ENCODE data around the gene SEH1L.
"Not testable (repeated sequence)": the region's sequence is repeated elsewhere in the genome, so short reads cannot be mapped to it uniquely, and the experiment has no call there.

The SEH1L gene

GRCh38 chr18:12947285-12948049, at the start of gene SEH1L:
Gene SEH1L, plus strand, starts transcription at chr18:12948011. Its CDS starts 111 bp downstream, at chr18:12948122.
- Histone ChIP-seq H3K27ac (ENCODE audit: low read length) (peak within 1 kb of the TSS; percentile 87), H3K4me3 (ENCODE audit: low read length) (peak within 1 kb of the TSS; percentile 85), H3K4me1 (ENCODE audit: insufficient read depth, low read length) (peaks cover 4% of the 10 kb centered on the region; the same call in 1 of the 2 replicates), H3K9me3 (ENCODE audit: insufficient read depth, low read depth, low read length) (no peaks in the 10 kb centered on the region), H3K36me3 (ENCODE audit: insufficient read depth, low read depth, low read length) (peaks cover 9% of the 10 kb centered on the region), H3K9ac (ENCODE audit: low read depth, low read length) (peak within 1 kb of the TSS; percentile 88), H3K27me3 (ENCODE audit: insufficient read depth, low read length) (no peaks in the 10 kb centered on the region)

GRCh38 chr18:12901208-12901607, 46.6 kb upstream of the SEH1L start:
- not testable (repeated sequence) for H3K9me3 ChIP-seq (ENCODE audit: insufficient read depth, low read depth, low read length); H3K36me3 ChIP-seq (ENCODE audit: insufficient read depth, low read depth, low read length); H3K4me3 ChIP-seq (ENCODE audit: low read length); H3K4me1 ChIP-seq (ENCODE audit: insufficient read depth, low read length); H3K9ac ChIP-seq (ENCODE audit: low read depth, low read length); H3K27me3 ChIP-seq (ENCODE audit: insufficient read depth, low read length); H3K27ac ChIP-seq (ENCODE audit: low read length)

- no peak overlapping the region for H3K27ac ChIP-seq (ENCODE audit: low read length)
- no peaks in the 10 kb centered on the region; the same call in 1 of the 2 replicates for H3K4me1 ChIP-seq (ENCODE audit: insufficient read depth, low read length)
- no peak overlapping the region for H3K9ac ChIP-seq (ENCODE audit: low read depth, low read length)
- H3K4me3 ChIP-seq (ENCODE audit: low read length) = no peak overlapping the region
- no peaks in the 10 kb centered on the region for H3K36me3 ChIP-seq (ENCODE audit: insufficient read depth, low read depth, low read length)
- no peaks in the 10 kb centered on the region for H3K27me3 ChIP-seq (ENCODE audit: insufficient read depth, low read length)
- no peaks in the 10 kb centered on the region for H3K9me3 ChIP-seq (ENCODE audit: insufficient read depth, low read depth, low read length)
These were observed 43.7 kb upstream of the SEH1L start for GRCh38 chr18:12904012-12904516.

DNA sequence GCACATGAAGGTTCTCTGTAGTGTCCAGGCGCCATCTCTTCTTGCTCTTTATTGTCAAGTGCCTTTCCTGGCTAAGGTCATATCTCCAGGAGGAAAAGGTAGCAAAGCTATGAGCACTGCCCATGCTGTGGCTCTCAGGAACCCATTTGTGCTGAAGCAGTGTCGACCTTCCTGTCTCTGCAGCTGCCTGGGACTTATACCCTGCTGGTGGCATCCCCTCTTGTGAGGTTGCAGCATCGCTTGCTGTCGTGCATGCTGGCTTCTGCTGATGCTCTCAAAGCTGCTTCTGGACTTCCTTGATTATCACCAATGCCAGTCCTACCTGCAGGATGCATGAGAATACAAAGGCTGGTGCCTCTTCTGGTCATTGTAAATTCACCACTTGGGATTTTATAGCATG, 41.7 kb upstream of the SEH1L start:
- Histone ChIP-seq H3K9me3 (ENCODE audit: insufficient read depth, low read depth, low read length) (no peaks in the 10 kb centered on the region), H3K4me3 (ENCODE audit: low read length) (no peak overlapping the region), H3K36me3 (ENCODE audit: insufficient read depth, low read depth, low read length) (no peaks in the 10 kb centered on the region), H3K27me3 (ENCODE audit: insufficient read depth, low read length) (no peaks in the 10 kb centered on the region), H3K4me1 (ENCODE audit: insufficient read depth, low read length) (no peaks in the 10 kb centered on the region; the same call in 1 of the 2 replicates), H3K9ac (ENCODE audit: low read depth, low read length) (no peak overlapping the region), H3K27ac (ENCODE audit: low read length) (no peak overlapping the region)

DNA sequence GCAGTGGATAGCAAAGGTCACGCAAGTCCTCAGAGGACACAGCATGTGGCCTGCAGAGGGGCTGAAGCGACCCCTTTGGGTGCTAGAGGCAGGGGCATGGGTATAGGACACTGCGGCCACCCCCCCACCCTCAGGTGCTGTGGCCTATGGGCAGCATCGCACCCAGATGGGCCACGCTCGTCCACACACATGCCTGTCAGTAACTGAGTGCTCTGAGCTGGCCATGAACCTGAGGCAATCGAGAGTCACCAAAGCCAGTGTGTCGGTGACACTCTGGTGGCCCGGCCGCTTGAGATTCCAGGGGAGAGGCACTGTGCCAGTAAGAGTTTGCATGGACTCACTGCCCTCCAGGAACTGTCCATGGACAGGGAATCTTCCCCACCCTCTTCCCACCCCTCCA, 41.0 kb upstream of the SEH1L start:
- Histone ChIP-seq H3K9me3 (ENCODE audit: insufficient read depth, low read depth, low read length) (no peaks in the 10 kb centered on the region), H3K4me1 (ENCODE audit: insufficient read depth, low read length) (no peaks in the 10 kb centered on the region; the same call in 1 of the 2 replicates), H3K36me3 (ENCODE audit: insufficient read depth, low read depth, low read length) (no peaks in the 10 kb centered on the region), H3K27ac (ENCODE audit: low read length) (no peak overlapping the region), H3K9ac (ENCODE audit: low read depth, low read length) (no peak overlapping the region), H3K27me3 (ENCODE audit: insufficient read depth, low read length) (no peaks in the 10 kb centered on the region), H3K4me3 (ENCODE audit: low read length) (no peak overlapping the region)

- H3K9ac ChIP-seq (ENCODE audit: low read depth, low read length) = no peak overlapping the region
- no peaks in the 10 kb centered on the region for H3K27me3 ChIP-seq (ENCODE audit: insufficient read depth, low read length)
- H3K27ac ChIP-seq (ENCODE audit: low read length) = no peak overlapping the region
- no peaks in the 10 kb centered on the region; the same call in 1 of the 2 replicates for H3K4me1 ChIP-seq (ENCODE audit: insufficient read depth, low read length)
- no peaks in the 10 kb centered on the region for H3K9me3 ChIP-seq (ENCODE audit: insufficient read depth, low read depth, low read length)
- H3K36me3 ChIP-seq (ENCODE audit: insufficient read depth, low read depth, low read length) = no peaks in the 10 kb centered on the region
- H3K4me3 ChIP-seq (ENCODE audit: low read length) = no peak overlapping the region
These were observed 40.4 kb upstream of the SEH1L start for GRCh38 chr18:12907258-12907925.

DNA sequence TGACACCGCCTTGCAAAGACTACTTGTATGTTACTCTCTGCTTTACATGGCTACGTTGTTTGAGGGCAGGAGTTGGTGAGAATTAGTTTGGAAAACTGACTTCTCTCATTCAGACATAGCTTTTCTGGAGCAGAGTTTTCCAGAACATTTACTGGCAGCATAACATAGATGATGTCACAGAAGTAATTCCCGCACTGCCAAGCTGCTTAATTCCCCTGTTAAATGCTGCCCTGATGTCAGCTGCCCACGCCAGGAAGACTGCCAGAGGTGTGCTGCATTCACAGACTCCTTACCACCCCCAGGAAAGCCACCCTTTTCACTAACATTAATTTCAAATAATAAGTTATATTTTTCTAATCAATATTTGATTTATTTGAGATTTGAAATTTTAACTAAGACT, 39.1 kb upstream of the SEH1L start:
- Histone ChIP-seq H3K9ac (ENCODE audit: low read depth, low read length) (no peak overlapping the region), H3K27me3 (ENCODE audit: insufficient read depth, low read length) (no peaks in the 10 kb centered on the region), H3K9me3 (ENCODE audit: insufficient read depth, low read depth, low read length) (no peaks in the 10 kb centered on the region), H3K4me1 (ENCODE audit: insufficient read depth, low read length) (no peaks in the 10 kb centered on the region), H3K27ac (ENCODE audit: low read length) (no peak overlapping the region), H3K4me3 (ENCODE audit: low read length) (no peak overlapping the region), H3K36me3 (ENCODE audit: insufficient read depth, low read depth, low read length) (no peaks in the 10 kb centered on the region)

GRCh38 chr18:12911025-12911928, 36.5 kb upstream of the SEH1L start:
- Histone ChIP-seq H3K4me3 (ENCODE audit: low read length) (no peak overlapping the region), H3K4me1 (ENCODE audit: insufficient read depth, low read length) (no peaks in the 10 kb centered on the region), H3K9ac (ENCODE audit: low read depth, low read length) (no peak overlapping the region), H3K9me3 (ENCODE audit: insufficient read depth, low read depth, low read length) (no peaks in the 10 kb centered on the region), H3K36me3 (ENCODE audit: insufficient read depth, low read depth, low read length) (no peaks in the 10 kb centered on the region), H3K27me3 (ENCODE audit: insufficient read depth, low read length) (no peaks in the 10 kb centered on the region), H3K27ac (ENCODE audit: low read length) (no peak overlapping the region)

DNA sequence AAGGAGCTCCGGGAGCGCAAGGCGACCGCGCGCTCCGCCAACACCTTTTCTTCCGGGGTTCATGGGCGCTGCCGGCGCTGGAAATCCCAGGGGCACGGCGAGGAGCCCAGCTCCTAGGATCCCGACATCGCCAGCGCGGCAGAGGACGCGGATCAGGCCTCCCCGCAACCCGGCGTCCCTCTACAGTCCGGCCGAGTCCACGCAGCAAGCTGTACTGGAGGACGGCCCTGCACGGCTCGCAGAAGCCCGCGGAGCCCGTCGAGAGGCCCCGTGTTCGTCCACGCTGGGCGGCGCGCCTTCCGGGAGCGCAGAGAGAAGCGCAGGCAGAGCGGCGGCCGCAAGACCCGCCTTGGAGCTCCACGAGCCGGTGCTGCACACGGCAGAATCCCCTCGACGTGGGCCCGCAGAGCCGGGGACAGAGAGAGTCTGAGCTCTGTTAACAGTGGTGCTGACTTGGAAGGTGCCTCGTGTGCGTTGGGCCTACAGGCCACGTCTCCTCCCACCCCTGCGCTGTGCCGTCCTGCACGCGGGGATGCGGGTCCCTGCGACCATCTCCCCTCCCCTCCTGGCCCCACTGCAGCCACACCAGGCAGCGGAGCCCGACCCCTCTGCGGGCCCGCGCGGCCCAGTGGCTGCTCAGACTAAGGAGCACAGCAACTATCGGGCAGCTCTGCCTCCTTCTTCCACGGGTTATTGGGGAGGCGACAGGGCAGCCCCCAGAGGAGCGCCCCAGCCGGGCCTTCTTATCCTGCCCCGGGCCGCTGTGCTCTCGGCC, 35.7 kb upstream of the SEH1L start:
- H3K36me3 ChIP-seq (ENCODE audit: insufficient read depth, low read depth, low read length) = no peaks in the 10 kb centered on the region
- H3K4me1 ChIP-seq (ENCODE audit: insufficient read depth, low read length) = no peaks in the 10 kb centered on the region
- no peaks in the 10 kb centered on the region for H3K27me3 ChIP-seq (ENCODE audit: insufficient read depth, low read length)
- H3K4me3 ChIP-seq (ENCODE audit: low read length) = no peak overlapping the region
- H3K9me3 ChIP-seq (ENCODE audit: insufficient read depth, low read depth, low read length) = no peaks in the 10 kb centered on the region
- no peak overlapping the region for H3K27ac ChIP-seq (ENCODE audit: low read length)
- H3K9ac ChIP-seq (ENCODE audit: low read depth, low read length) = no peak overlapping the region

DNA sequence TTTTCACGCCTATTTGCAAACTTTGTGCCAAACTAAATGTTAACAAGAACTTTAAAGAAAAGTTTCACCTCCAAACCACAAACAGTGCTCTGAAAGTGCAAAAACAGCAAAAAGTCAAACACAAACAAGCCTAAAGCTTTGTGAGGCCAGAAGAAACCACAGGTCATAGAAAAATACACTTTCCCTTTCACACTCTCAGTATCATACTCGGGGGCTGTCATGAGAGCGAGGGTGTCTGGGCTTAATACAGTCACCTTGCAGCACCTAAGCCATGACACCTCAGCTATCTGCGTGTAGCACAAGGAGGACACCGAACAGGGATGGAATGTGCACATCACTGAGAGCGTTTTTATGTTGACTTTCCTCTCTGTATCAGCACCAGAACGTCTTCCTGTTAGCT, 26.6 kb upstream of the SEH1L start:
- Histone ChIP-seq H3K27ac (ENCODE audit: low read length) (no peak overlapping the region), H3K9me3 (ENCODE audit: insufficient read depth, low read depth, low read length) (no peaks in the 10 kb centered on the region), H3K4me1 (ENCODE audit: insufficient read depth, low read length) (no peaks in the 10 kb centered on the region), H3K9ac (ENCODE audit: low read depth, low read length) (no peak overlapping the region), H3K4me3 (ENCODE audit: low read length) (no peak overlapping the region), H3K36me3 (ENCODE audit: insufficient read depth, low read depth, low read length) (no peaks in the 10 kb centered on the region), H3K27me3 (ENCODE audit: insufficient read depth, low read length) (no peaks in the 10 kb centered on the region)

- no peak overlapping the region for H3K9ac ChIP-seq (ENCODE audit: low read depth, low read length)
These were observed 25.5 kb upstream of the SEH1L start for GRCh38 chr18:12922266-12922665.

More at GRCh38 chr18:12922266-12922665, 25.5 kb upstream of the SEH1L start:
- Histone ChIP-seq H3K27me3 (ENCODE audit: insufficient read depth, low read length) (no peaks in the 10 kb centered on the region), H3K9me3 (ENCODE audit: insufficient read depth, low read depth, low read length) (no peaks in the 10 kb centered on the region), H3K27ac (ENCODE audit: low read length) (no peak overlapping the region), H3K4me1 (ENCODE audit: insufficient read depth, low read length) (no peaks in the 10 kb centered on the region), H3K36me3 (ENCODE audit: insufficient read depth, low read depth, low read length) (no peaks in the 10 kb centered on the region), H3K4me3 (ENCODE audit: low read length) (no peak overlapping the region)
